HCEC 1CT (cell line): ENCODE measurements around the gene SMYD2.
"Not testable (repeated sequence)": the region's sequence is repeated elsewhere in the genome, so short reads cannot be mapped to it uniquely, and the experiment has no call there.

Experiments used
- DNase-seq: peaks from one replicate; pipeline ENCODE4 v3.0.0-alpha.2; 2017

The SMYD2 gene

GRCh38 chr1:214271995-214272731 lies 8.8 kb upstream of the SMYD2 start:
- DNase-seq, result no peak

GRCh38 chr1:214272964-214273533 lies 7.9 kb upstream of the SMYD2 start:
- no peak for DNase-seq

- DNase-seq, result not testable (repeated sequence)
These were observed 5.3 kb upstream of the SMYD2 start for GRCh38 chr1:214275700-214276099.

GRCh38 chr1:214276786-214277185 lies 4.2 kb upstream of the SMYD2 start:
- no peak for DNase-seq

- DNase-seq, result no peak
These were observed 3.0 kb upstream of the SMYD2 start for GRCh38 chr1:214277704-214278635.

GRCh38 chr1:214280386-214281020 lies 456 bp upstream of the SMYD2 start:
- DNase-seq, result peak; percentile 60

- DNase-seq, result peak; percentile 79
These were observed 1.0 kb downstream of the SMYD2 start for GRCh38 chr1:214281720-214282629.

- no peak for DNase-seq
These were observed 1.8 kb downstream of the SMYD2 start for GRCh38 chr1:214282630-214283242.

GRCh38 chr1:214285610-214286440 lies 4.9 kb downstream of the SMYD2 start:
- no peak for DNase-seq

GRCh38 chr1:214287884-214288283 lies 6.9 kb downstream of the SMYD2 start:
- no peak for DNase-seq

GRCh38 chr1:214289574-214290272 lies 8.8 kb downstream of the SMYD2 start:
- DNase-seq, result no peak

GRCh38 chr1:214290424-214291037 lies 9.6 kb downstream of the SMYD2 start:
- no peak for DNase-seq

GRCh38 chr1:214292322-214292721 lies 11.4 kb downstream of the SMYD2 start:
- peak; percentile 68 for DNase-seq

- DNase-seq, result no peak
These were observed 15.0 kb downstream of the SMYD2 start for GRCh38 chr1:214295934-214296333.

GRCh38 chr1:214296860-214297745 lies 16.1 kb downstream of the SMYD2 start:
- DNase-seq, result peak; percentile 86

GRCh38 chr1:214300149-214300780 lies 19.3 kb downstream of the SMYD2 start:
- DNase-seq, result no peak

GRCh38 chr1:214301526-214301925 lies 20.6 kb downstream of the SMYD2 start:
- no peak for DNase-seq
